Right renal cortex interstitium (tissue), 3 donors: ENCODE measurements around the gene SRCIN1. TPM values are rescaled to one million over a fixed set of nuclear protein-coding genes. Genes with fewer than 3 reads are reported as not detected.

Experiments
- DNase-seq, 3 donors: peaks; one replicate each; pipeline ENCODE4 v3.0.0-alpha.2; 2013; ENCODE audit warnings: low read depth in 3 of 3, low spot score in 2 of 3
- polyA plus RNA-seq, 3 donors: library from polyadenylated mRNA; unstranded; fragments of 120-200 nt; gene quantifications; one replicate each; pipeline ENCODE4 v1.2.1, GENCODE V29; 2013; ENCODE audit not compliant: insufficient read length in 3 of 3

Gene SRCIN1
- polyA plus RNA-seq, 3 donors = 2.4 to 2.7 (median 2.6) TPM

- DNase-seq = no peak
Observed at GRCh38 chr17:38566666-38567031, 39.1 kb downstream of the SRCIN1 start.

GRCh38 chr17:38565853-38566665 lies 39.7 kb downstream of the SRCIN1 start:
- no peak for DNase-seq

DNA sequence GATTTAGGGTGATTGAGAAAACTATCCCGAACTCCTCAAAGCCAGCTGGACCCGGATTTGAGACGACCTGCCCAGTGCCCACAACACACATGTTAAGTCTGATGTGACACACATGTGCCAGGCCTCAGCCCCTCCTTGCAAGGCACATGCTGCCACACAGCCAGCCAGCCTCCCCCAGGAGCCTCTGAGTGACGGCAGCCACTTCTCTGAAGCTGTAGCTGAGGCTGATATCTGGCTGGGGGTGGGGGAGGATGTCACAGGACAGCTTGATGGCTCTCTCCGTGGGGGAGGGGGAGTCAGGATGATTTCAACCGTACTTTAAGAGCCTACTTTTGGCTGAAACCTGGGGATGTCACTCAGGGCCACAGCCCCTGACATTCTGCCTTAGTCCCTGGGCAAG lies 40.9 kb downstream of the SRCIN1 start:
- DNase-seq = no peak

GRCh38 chr17:38564254-38564837 lies 41.4 kb downstream of the SRCIN1 start:
- no peak for DNase-seq

GRCh38 chr17:38563362-38564253 lies 42.1 kb downstream of the SRCIN1 start:
- DNase-seq = no peak

GRCh38 chr17:38562903-38563302 lies 42.8 kb downstream of the SRCIN1 start:
- DNase-seq = no peak

DNA sequence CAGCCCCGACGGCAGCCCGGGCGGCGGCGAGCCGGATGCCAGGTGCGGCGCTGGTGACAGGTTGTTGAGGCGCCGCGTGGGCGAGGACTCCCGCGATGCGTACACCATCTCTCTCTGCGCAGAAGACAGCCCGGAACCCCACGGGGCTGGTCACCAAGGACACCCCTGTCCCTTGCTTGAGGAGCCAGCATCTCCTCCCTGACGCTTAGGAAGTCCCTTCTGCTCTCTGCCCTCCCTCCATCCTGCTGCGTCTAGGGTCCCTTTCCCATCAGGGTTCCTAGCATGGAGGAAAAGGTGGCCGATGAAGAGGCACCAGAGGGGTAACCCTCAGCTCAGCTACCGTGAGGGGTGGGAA lies 43.6 kb downstream of the SRCIN1 start:
- no peak for DNase-seq

- DNase-seq = no peak
Observed at GRCh38 chr17:38561416-38562214, 44.1 kb downstream of the SRCIN1 start.

DNA sequence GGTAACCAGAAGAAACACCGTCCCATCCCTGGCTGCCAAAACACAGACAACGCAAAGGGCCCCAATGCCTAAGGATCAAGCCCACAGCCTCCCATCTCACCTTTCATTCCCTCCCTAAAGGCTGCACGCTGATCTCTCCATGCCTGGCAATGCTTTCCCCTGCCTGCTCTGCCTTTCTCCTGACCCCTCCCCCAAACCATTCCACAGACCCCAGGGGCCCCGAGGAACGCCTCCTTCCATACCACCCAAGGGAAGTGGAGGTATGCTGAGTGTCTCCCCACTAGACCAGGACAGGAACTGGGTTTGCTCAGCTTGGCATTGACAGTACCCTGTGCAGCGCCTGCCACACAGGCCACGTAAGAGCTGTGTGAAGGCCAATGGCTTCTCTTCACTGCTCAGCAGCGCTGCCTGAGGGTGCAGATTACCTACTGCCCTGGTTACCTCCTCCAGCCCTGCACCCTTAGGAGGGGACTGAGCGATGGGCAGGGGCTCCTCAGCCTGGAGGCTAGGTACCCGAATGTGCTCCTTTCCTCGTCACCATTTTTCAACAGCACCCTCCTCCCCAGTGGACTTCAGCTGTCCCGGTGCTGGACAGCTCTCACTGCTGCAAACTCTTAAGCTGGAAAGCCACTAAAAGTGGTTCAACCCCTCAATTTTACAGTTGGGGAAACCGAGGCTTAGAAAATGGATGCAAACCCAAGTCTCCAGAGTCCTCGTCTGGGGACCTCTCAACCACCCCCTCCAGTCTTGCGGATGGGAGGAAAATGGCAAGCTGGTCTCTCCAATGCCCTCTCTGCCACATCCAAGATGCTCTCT lies 45.0 kb downstream of the SRCIN1 start:
- no peak for DNase-seq

DNA sequence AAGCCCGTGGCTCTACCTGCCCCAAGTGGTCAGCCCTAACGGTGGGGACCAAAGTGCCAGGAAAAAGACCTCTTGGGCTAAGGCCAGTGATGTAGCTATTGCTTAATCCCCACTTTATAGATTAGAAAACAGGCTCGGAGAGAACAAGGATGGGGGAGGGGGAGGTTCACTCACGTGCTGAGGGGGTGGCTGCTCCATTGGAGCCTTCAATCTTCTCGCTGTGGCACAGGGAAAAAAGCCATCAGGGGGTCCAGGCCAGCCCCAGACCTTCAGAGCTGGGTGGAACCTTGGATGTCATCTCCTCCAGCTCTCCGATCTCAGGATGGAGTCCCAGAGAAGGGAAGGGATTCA lies 45.9 kb downstream of the SRCIN1 start:
- DNase-seq = no peak

DNA sequence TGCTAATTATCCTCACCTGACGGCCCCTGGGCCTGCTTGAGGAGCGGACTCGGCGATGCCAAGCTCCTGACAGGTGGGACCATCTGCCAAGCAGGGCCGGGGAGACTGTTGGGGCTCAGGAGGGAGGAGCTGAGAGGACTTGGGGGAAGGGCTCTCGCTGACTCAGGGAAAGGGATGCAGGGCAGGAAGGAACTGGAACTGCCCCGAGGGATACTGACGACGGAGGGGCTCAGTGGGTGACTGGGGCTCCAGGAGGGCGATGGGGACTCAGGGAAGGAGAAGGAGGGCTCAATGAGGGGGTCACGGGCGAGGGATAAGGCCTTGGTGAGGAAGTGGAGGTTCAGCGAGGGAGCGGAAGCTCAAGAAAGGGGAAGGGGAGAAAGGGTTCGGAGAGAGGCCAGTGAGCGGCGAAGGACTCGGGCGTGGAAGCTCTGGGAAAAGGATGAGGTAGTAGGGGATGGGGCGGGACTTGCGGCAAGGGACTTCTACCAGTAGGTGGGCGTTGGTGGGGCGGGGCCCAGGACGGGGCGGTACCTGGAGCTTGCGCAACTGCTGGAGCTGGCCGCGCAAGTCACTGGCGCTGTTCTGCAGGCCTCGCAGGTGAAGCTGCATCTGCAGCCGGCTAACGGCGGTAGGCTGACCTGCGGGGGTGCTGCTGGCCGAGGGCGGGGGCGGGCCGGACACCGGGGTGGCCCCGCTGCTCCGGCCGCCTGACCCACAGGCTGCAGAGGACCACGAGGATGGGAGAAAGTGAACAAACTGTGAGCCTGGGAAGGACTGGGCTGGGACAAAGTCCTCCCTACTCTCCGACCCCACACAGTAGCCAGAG lies 46.5 kb downstream of the SRCIN1 start:
- DNase-seq = peak in 1 of 3 donors; percentile 68

- DNase-seq = no peak
Observed at GRCh38 chr17:38558728-38559050, 47.1 kb downstream of the SRCIN1 start.

DNA sequence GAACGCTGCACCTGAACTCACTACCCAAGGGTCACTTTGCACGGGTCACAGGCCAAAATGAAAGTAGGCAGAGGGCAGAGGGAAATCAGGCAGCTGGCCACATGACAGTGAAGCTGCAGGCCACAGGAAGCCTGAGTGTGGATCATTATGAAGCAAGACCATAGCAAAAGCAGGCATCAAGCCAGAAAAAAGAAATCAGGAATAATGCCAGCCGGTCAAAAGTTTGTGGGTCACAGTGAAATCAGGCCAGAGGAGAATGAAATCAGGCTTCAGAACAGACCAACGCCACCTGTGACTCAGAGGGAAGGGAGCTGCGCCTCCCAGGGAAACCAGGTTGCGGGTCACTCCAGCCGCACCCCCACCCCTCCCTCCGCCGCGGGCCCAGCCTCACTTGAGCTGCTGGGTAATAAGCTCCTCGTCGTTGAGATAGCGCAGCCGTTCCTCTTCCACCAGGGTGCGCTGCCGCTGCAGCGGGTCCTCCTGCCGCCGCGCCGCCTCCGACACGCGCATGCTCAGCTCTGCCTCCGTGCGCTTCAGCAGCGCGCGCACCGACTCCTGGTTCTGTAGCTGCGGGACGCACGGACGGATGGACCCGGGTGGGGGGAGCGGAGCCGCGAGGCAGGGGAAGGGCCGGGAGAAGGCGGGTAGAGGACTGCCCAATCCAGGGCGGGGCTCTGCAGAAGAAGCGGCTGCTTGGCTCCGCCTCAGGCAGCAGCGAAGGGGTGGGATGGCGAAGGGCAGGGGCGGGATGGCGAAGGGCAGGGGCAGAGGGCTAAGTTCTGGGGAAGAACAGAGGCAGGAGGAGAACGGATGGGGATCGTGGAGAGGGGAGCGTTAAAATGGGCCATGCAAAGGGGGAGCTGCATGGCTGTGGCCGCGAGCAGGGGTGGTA lies 47.7 kb downstream of the SRCIN1 start:
- peak in 2 of 3 donors; percentile 61 to 78 for DNase-seq

DNA sequence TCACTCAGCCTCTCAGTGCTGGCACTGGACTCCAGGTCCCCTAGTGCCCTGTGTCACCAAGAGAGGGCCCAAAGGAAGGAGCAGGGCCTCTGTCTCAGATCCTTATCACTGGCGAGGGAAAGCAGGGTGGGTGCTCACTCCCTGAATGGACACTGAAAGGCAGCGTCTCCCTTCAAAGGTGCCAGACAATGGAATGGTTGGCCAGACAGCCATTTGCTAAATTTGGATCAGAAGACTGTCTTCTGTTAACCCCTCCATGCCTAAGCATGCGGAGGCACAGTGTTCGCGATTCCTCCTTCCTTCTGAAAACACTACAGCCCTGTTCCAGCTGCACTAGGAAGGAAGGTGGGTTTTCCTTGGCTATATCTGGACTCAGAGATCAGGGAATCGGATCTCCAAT lies 48.4 kb downstream of the SRCIN1 start:
- DNase-seq = no peak

- no peak for DNase-seq
Observed at GRCh38 chr17:38556239-38556638, 49.5 kb downstream of the SRCIN1 start.

DNA sequence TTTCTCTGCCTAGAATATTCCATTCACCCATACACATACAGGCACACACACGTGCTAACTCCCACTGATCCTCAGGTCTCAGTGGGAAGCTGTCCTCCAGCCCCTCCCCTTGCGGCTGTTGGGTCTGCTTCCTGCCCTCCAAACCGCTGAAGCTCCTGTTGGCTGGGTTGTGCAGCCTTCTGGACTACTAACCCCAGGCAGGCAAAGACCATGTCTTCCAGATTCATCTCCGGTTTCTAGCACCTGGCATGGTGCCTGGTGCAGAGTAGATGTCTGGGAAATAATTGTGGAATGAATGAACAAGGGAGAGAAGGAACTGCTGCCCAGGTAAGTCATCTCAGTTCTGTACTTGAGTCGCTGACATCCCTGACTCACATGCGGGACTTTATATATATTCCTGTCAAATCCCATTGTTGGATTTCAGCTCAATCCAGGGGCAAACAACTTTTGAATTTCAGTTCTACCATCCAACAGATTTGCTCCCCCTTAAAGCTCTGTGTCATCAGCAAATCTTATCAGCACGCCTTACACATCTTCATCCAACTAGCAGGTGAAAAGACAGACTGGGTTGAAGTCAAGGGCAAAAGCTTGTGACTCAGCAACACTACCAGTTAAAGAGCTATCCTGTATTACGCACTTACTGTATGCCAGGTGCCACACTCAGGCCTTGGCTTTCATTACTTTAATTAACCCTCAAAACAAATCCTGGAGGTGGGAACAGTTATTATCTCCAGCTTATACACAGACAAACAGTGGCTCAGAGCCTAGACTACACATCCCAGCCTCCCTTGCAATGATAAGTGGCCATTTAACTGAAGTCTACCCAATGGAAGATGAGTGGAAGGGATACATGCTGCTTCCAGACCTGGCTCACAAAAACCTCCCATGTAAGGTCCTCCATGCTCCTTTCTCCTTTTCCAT lies 51.1 kb downstream of the SRCIN1 start:
- DNase-seq = no peak

DNA sequence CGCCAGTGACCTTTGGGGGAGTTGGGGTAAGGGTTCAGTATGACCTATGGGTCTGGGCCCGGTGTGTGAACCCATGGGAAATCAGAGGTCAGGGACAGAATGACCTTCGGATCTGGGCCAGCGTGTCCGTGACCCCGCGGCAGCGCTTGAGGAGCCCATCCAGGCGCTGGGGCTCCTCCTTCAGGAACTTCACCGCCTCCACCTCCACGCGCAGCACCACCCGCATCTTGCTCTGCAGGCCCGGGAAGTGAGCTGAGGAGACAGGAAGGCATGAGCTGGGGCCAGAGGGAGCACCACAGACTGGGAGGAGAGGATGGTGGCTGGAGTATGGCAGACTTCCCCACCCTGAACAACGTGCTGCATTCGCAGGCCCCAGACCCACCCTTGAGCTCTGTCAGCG lies 53.4 kb downstream of the SRCIN1 start:
- no peak for DNase-seq
